ENCODE measurements around the gene TFB1M.

DNA sequence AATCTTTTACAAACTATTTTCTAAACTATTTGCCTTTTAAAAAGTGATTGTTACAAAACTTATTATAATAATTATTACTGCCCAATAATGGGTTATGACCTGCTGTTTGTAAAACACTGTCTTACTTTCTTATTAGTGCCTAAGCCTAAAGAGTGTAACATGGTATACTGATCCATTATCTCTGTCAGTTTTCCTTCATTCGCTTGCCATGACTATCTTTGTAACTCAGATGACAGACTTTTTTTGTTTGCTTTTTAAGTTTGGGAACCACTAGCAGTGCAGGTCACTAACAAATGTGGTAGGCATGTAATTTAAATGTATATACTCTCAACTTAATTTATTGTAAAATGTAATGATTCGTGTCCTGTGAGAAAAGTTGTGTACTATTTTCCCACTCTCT is 9.9 kb upstream of the TFB1M start:
- TF ChIP-seq YY1 (IDR thresholded peaks at IDR 0.05; ENCODE audit: insufficient read depth, insufficient read length) (no peak), ZNF274 (IDR thresholded peaks at IDR 0.05; ENCODE audit: low read depth, low read length) (no peak), SUZ12 (IDR thresholded peaks at IDR 0.05; ENCODE audit: extremely low read depth, insufficient read depth, insufficient read length) (no peak)
